PC-9 (cell line): Measurements from ENCODE around the gene CCT5. TPM values are rescaled to one million over a fixed set of nuclear protein-coding genes. Genes with fewer than 3 reads are reported as not detected.
A peak's percentile ranks its signal among the peaks of the same experiment; 100 is the strongest.

Experiments
- BruUV-seq: library from RNA; stranded (reverse); fragments of 400-500 nt; replicated peaks from 2 replicates; lab custom pipeline; 2021; lab: Mats Ljungman, UMichigan
- CTCF ChIA-PET: fragments of 300-600 bp; sonication (Branson Sonifier 250); formaldehyde crosslinking; loops from one replicate; lab custom pipeline; 2022; ENCODE audit warnings: antibody characterized with exemption; lab: Charles Lee
- POLR2A ChIA-PET: fragments of 300-600 bp; sonication (Branson Sonifier 250); formaldehyde crosslinking; loops from one replicate; lab custom pipeline; 2022; ENCODE audit warnings: antibody characterized with exemption; ENCODE audit not compliant: unreplicated experiment; lab: Charles Lee
- DNase-seq, 2 experiments: peaks; one replicate each; pipeline versions ENCODE4 v3.0.0 to v3.0.0-alpha.2; 2015 to 2022; ENCODE audit warnings: mixed read lengths in 1 of 2
- H2AFZ ChIP-seq: fragments of 200-600 bp; sonication (generic); 2 replicates; pipeline ENCODE4 v1.8.1; 2017; ENCODE audit warnings: antibody characterized with exemption
- H3F3A ChIP-seq: fragments of 200-600 bp; sonication (generic); 2 replicates; pipeline ENCODE4 v1.8.1; 2017; ENCODE audit warnings: antibody characterized with exemption, mild to moderate bottlenecking, low read depth; ENCODE audit not compliant: insufficient read depth
- H3K27ac ChIP-seq: fragments of 200-600 bp; sonication (generic); 2 replicates; pipeline ENCODE4 v1.6.1; 2016; ENCODE audit warnings: mixed run types
- H3K27me3 ChIP-seq: fragments of 200-600 bp; sonication (generic); 2 replicates; pipeline ENCODE4 v1.6.1; 2016; ENCODE audit warnings: low read depth, mixed run types; ENCODE audit not compliant: insufficient read depth
- H3K36me3 ChIP-seq: fragments of 200-600 bp; sonication (generic); 2 replicates; pipeline ENCODE4 v1.6.1; 2016; ENCODE audit warnings: low read depth, mixed run types
- H3K4me1 ChIP-seq: fragments of 200-600 bp; sonication (generic); replicated peaks from 2 replicates; pipeline ENCODE4 v1.6.1; 2016; ENCODE audit warnings: mixed run types; ENCODE audit not compliant: insufficient read depth
- H3K4me2 ChIP-seq: fragments of 200-600 bp; sonication (generic); 2 replicates; pipeline ENCODE4 v1.6.1; 2017; ENCODE audit warnings: mixed run types
- H3K4me3 ChIP-seq: fragments of 200-600 bp; sonication (generic); 2 replicates; pipeline ENCODE4 v1.6.1; 2016; ENCODE audit warnings: mixed run types
- H3K79me2 ChIP-seq: fragments of 200-600 bp; sonication (generic); 2 replicates; pipeline ENCODE4 v1.6.1; 2017; ENCODE audit warnings: low read depth, mixed run types
- H3K9me2 ChIP-seq: fragments of 200-600 bp; sonication (generic); 2 replicates; pipeline ENCODE4 v1.8.1; 2017; ENCODE audit warnings: mild to moderate bottlenecking; ENCODE audit not compliant: insufficient read depth
- H3K9me3 ChIP-seq: fragments of 200-600 bp; sonication (generic); 2 replicates; pipeline ENCODE4 v1.8.1; 2016; ENCODE audit warnings: low read depth; ENCODE audit not compliant: insufficient read depth
- H4K20me1 ChIP-seq: fragments of 200-600 bp; sonication (generic); 2 replicates; pipeline ENCODE4 v1.8.1; 2017; ENCODE audit not compliant: insufficient read depth
- EZH2 ChIP-seq: fragments of 200-600 bp; sonication (generic); IDR thresholded peaks from 2 replicates; pipeline ENCODE4 v1.8.0; 2017; ENCODE audit warnings: antibody characterized with exemption, low read depth
- intact Hi-C: fragments of 100-400 bp; cut with micrococcal nuclease; formaldehyde crosslinking; loops from one replicate; pipeline ENCODE4 v1.10.0; 2022; ENCODE audit not compliant: unreplicated experiment
- total RNA-seq: library from RNA; stranded (reverse); gene quantifications from 2 replicates; pipeline ENCODE4 v1.2.3, GENCODE V29; 2021
- TF ChIP-seq, protein P1 (sequence below): fragments of 200-600 bp; sonication (generic); conservative IDR thresholded peaks from 2 replicates; pipeline ENCODE4 v1.6.1; 2017; ENCODE audit warnings: mixed run types, antibody characterized with exemption, mild to moderate bottlenecking, moderate library complexity

The CCT5 gene
- total RNA-seq, 1 experiment from 2014 or later = 831 TPM

DNA sequence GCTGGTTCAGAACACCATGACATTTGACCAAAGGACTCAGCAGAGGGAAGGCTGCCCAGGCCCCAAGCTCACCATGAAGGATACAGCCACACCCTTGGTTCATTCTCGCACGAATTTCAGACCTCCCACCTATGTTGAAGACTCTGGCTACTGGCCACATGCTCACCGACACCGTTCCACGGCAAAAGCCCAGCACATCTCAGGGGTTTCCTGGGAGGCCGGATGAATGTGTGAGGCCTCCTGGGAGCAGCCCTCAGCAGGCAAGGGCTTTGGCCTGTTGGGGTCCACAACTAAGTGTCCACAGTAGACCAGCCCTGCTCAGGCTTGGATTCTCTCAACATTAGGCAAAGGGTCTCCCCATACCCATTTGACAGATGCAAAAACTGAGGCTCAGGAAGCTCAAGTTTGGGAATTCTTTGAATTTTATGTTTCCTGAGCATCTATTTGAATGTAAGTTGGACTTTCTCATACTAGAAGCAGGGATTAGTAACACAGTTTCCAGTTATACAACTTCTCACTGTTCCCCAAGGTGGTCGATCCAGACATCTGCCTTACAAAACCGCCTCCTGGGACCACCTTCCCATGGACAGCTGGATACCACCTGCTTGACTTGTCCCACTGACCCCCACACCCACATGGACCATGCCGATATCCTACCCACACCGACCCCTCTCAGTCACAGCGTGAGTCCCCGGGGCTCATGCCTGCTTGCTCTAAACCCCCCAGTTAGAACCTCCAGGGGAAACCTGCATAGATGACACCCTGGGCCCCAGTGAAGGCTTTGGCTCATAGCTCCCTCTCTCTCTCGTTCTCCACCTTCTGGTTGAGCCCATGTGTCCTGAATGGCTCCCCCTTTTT is 27.9 kb downstream of the CCT5 start:
- Histone ChIP-seq H3K79me2 (no peaks in the 10 kb centered on the region), H3K4me2 (no peak overlapping the region), H3K36me3 (peaks cover 7% of the 10 kb centered on the region; the same call in 1 of the 2 replicates), H4K20me1 (no peaks in the 10 kb centered on the region), H3K27ac (no peak overlapping the region), H3K4me3 (no peak overlapping the region), H3K4me1 (no peaks in the 10 kb centered on the region), H3K9me2 (no peaks in the 10 kb centered on the region), H2AFZ (no peak overlapping the region), H3K9me3 (no peaks in the 10 kb centered on the region), H3F3A (peaks cover 5% of the 10 kb centered on the region), H3K27me3 (no peaks in the 10 kb centered on the region)
- DNase-seq = peak in 1 of 2 experiments; percentile 0
- intact Hi-C loops = no loop called here
- ChIA-PET CTCF (no interaction called here), POLR2A (no interaction called here)
- no TSS peak for BruUV-seq
- TF ChIP-seq, protein P1, sequence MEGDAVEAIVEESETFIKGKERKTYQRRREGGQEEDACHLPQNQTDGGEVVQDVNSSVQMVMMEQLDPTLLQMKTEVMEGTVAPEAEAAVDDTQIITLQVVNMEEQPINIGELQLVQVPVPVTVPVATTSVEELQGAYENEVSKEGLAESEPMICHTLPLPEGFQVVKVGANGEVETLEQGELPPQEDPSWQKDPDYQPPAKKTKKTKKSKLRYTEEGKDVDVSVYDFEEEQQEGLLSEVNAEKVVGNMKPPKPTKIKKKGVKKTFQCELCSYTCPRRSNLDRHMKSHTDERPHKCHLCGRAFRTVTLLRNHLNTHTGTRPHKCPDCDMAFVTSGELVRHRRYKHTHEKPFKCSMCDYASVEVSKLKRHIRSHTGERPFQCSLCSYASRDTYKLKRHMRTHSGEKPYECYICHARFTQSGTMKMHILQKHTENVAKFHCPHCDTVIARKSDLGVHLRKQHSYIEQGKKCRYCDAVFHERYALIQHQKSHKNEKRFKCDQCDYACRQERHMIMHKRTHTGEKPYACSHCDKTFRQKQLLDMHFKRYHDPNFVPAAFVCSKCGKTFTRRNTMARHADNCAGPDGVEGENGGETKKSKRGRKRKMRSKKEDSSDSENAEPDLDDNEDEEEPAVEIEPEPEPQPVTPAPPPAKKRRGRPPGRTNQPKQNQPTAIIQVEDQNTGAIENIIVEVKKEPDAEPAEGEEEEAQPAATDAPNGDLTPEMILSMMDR = no peak
- TF ChIP-seq EZH2 = no peak

DNA sequence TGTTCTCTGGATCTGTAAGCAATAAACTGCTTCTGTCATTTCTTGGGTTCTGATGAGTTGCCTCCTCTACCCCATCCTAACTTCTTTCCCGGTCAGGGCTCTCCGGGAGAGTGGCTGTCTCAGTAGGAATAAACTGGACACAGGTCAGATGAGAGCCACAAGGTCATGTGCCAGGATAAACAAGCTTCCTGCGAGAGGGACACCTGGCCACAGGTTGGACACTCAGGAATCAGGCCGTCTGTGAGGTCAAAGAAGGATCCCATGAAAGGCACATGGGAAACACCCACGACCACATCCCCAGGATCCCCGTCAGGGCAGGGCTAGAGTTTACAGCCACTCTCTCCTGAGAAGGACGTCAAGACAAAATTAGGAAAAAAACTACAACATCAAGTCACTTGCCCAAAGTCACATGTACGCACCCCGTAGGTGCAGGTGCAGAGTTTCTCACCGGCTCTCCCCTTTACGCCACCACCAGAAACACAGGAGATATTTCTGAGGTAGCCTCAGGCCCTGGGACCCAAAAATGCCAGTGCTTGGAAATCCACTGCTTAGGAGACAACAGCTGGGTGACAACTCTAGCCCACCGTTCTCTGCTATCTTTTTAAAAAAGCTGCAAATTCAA is 28.7 kb downstream of the CCT5 start:
- H3F3A ChIP-seq = peaks cover 5% of the 10 kb centered on the region
- no peak overlapping the region for H3K4me3 ChIP-seq
- no peak overlapping the region for H3K27ac ChIP-seq
- no peaks in the 10 kb centered on the region for H3K9me2 ChIP-seq
- TF ChIP-seq, protein P1 = no peak
- TF ChIP-seq EZH2 = no peak
- no peaks in the 10 kb centered on the region for H3K9me3 ChIP-seq
- H3K36me3 ChIP-seq = peaks cover 7% of the 10 kb centered on the region; the same call in 1 of the 2 replicates
- intact Hi-C loops = no loop called here
- no peaks in the 10 kb centered on the region for H3K27me3 ChIP-seq
- ChIA-PET CTCF (interaction anchor here (0.6 kb wide), 1 partner anchor 31 kb away, joined by 3 read pairs; no protein-coding TSS in a partner anchor), POLR2A (interaction anchor here (0.6 kb wide), 1 partner anchor 281 kb away, joined by 3 read pairs; no protein-coding TSS in a partner anchor)
- peak in 1 of 2 experiments; percentile 25 for DNase-seq
- no peaks in the 10 kb centered on the region for H4K20me1 ChIP-seq
- no TSS peak for BruUV-seq
- no peaks in the 10 kb centered on the region for H3K4me1 ChIP-seq
- H3K79me2 ChIP-seq = no peaks in the 10 kb centered on the region
- no peak overlapping the region for H2AFZ ChIP-seq
- H3K4me2 ChIP-seq = no peak overlapping the region

DNA sequence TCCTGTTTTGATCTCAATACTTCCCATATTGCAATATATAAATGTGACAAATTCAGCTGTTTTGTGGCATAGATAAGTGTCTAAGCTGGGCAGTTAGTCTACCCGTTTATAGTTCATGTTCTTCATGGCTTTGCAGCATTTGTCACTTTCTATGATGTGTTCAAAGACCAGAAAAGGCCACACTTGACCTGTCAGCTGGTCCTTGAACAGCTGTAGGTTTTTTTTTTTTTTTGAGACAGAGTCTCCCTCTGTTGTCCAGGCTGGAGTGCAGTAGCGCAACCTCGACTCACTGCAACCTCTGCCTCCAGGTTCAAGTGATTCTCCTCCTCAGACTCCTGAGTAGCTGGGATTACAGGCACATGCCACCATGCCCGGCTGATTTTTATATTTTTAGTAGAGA is 29.2 kb downstream of the CCT5 start:
- ChIA-PET CTCF (interaction anchor here (0.6 kb wide), 1 partner anchor 30 kb away, joined by 3 read pairs; no protein-coding TSS in a partner anchor), POLR2A (interaction anchor here (0.6 kb wide), 1 partner anchor 281 kb away, joined by 3 read pairs; no protein-coding TSS in a partner anchor)
- intact Hi-C loops = no loop called here

More for the DNA sequence above, 29.2 kb downstream of the CCT5 start:
- TF ChIP-seq EZH2 = no peak
- TF ChIP-seq, protein P1 = no peak
- H3K27ac ChIP-seq = no peak overlapping the region
- DNase-seq = peak in 1 of 2 experiments; percentile 31
- H3K9me3 ChIP-seq = no peaks in the 10 kb centered on the region
- no peaks in the 10 kb centered on the region for H4K20me1 ChIP-seq
- H3F3A ChIP-seq = peaks cover 6% of the 10 kb centered on the region
- H3K4me3 ChIP-seq = no peak overlapping the region
- H3K4me2 ChIP-seq = no peak overlapping the region
- no peaks in the 10 kb centered on the region for H3K27me3 ChIP-seq
- H3K9me2 ChIP-seq = no peaks in the 10 kb centered on the region
- BruUV-seq = TSS peak; percentile 74
- H3K79me2 ChIP-seq = no peaks in the 10 kb centered on the region
- no peaks in the 10 kb centered on the region for H3K4me1 ChIP-seq
- peaks cover 9% of the 10 kb centered on the region for H3K36me3 ChIP-seq
- H2AFZ ChIP-seq = no peak overlapping the region
